Measurements from ENCODE around the gene FSCN2. TPM values are rescaled to one million over a fixed set of nuclear protein-coding genes. Genes with fewer than 3 reads are reported as not detected.

FSCN2 gene
- total RNA-seq, 1 experiment from 2014 or later: 0.31 TPM

- no peak for TF ChIP-seq ARID4B (CRISPR knock-in tag; IDR thresholded peaks at IDR 0.05; ENCODE audit: borderline replicate concordance)
- TF ChIP-seq OVOL2 (CRISPR knock-in tag; IDR thresholded peaks at IDR 0.05; ENCODE audit: borderline replicate concordance): no peak
- no peak for TF ChIP-seq PRDM15 (CRISPR knock-in tag; IDR thresholded peaks at IDR 0.05)
- no peak for TF ChIP-seq MXD4 (CRISPR knock-in tag; IDR thresholded peaks at IDR 0.05; ENCODE audit: borderline replicate concordance)
- TF ChIP-seq JUN (CRISPR knock-in tag; IDR thresholded peaks at IDR 0.05): no peak
- no peak for TF ChIP-seq ZBTB43 (CRISPR knock-in tag; IDR thresholded peaks at IDR 0.05)
- TF ChIP-seq USF2 (CRISPR knock-in tag; IDR thresholded peaks at IDR 0.05): no peak
- no peak for TF ChIP-seq CDX4 (CRISPR knock-in tag; IDR thresholded peaks at IDR 0.05; ENCODE audit: borderline replicate concordance)
- no peak for TF ChIP-seq E2F1 (CRISPR knock-in tag; IDR thresholded peaks at IDR 0.05)
- no peak for TF ChIP-seq GABPB1 (CRISPR knock-in tag; IDR thresholded peaks at IDR 0.05)
- TF ChIP-seq PRRX2 (CRISPR knock-in tag; IDR thresholded peaks at IDR 0.05): peak; percentile 91
- TF ChIP-seq SMAD3 (CRISPR knock-in tag; IDR thresholded peaks at IDR 0.05; ENCODE audit: borderline replicate concordance): no peak
- no peak; the same call in 1 of the 2 replicates for TF ChIP-seq MYBL2 (CRISPR knock-in tag; IDR thresholded peaks at IDR 0.05)
- TF ChIP-seq ESRRA (CRISPR knock-in tag; IDR thresholded peaks at IDR 0.05; ENCODE audit: borderline replicate concordance): no peak
- TF ChIP-seq RORB (CRISPR knock-in tag; IDR thresholded peaks at IDR 0.05): no peak
- no peak for TF ChIP-seq TP53 (CRISPR knock-in tag; IDR thresholded peaks at IDR 0.05)
- TF ChIP-seq ZNF281 (CRISPR knock-in tag; IDR thresholded peaks at IDR 0.05): no peak
- peak; percentile 90 for TF ChIP-seq ZNF416 (CRISPR knock-in tag; IDR thresholded peaks at IDR 0.05)
- TF ChIP-seq PREB (CRISPR knock-in tag; IDR thresholded peaks at IDR 0.05; ENCODE audit: borderline replicate concordance): 0 out of 2 replicates have a peak, but pooled peaks have one; percentile 26
- no peak for TF ChIP-seq ZNF423 (CRISPR knock-in tag; IDR thresholded peaks at IDR 0.05)
Measured at GRCh38 chr17:81508639-81509206, 19.5 kb upstream of the FSCN2 start (continued).
